ENCODE measurements around the gene ANO4.

The ANO4 gene

DNA sequence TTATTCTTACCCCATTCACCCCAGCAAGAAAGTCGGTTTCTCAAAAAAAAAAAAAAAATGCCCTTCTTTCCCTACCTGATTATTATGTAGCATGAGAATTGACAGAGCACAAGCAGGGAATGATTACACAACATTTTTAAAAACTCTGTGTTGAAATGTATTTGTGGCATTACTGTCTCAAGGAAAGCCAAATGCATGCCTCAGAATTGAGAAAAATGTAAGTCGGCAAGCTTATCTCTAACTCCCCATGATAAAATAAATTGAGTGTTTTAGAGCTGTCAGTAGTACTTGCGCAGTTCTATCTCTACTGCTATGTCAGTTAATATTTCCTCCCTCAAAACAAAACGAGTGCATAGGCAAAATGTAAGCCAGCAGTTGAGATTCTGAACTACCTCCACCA lies 25.7 kb downstream of the ANO4 start:
- DNase-seq: no peak

DNA sequence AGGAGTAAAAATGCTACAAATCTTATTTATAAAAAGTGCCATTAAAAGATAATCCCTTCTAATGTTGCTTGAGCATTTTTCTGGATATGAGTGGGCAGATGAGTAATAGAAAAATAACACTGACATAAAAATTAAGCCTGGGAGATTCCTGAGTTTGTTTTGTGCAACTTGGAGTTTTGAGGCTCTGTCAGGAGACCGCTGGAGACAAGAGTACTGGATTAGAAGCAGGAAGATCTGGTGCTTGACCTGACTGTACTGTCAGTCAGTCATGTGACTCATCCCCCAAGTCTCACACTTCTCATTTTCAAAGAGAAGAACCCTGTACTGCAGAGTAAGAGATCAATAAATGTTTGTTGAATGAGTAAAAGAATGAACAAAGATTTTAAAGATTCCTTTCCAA lies 29.4 kb downstream of the ANO4 start:
- no peak for DNase-seq

- DNase-seq: no peak
Observed at GRCh38 chr12:100824476-100824875, 29.9 kb downstream of the ANO4 start.

DNA sequence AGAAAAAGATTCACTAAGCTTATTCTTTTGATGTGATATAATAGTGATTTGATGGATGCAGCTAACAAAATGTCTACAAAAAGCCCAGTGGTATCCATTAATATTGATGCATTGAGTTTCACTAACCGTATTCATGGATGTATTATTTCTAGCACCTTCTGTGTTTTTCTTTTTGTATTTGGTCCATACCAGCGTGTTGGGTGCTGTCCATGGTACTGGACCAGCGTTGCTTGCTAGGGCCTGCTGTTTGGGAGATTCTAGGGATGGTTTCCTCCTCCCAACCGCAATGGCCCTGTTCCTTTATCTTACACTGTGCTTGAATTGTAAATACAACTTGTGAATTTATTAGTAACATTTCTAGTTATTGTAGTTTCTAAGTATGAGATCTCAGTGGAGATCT lies 31.7 kb downstream of the ANO4 start:
- no peak for DNase-seq

DNA sequence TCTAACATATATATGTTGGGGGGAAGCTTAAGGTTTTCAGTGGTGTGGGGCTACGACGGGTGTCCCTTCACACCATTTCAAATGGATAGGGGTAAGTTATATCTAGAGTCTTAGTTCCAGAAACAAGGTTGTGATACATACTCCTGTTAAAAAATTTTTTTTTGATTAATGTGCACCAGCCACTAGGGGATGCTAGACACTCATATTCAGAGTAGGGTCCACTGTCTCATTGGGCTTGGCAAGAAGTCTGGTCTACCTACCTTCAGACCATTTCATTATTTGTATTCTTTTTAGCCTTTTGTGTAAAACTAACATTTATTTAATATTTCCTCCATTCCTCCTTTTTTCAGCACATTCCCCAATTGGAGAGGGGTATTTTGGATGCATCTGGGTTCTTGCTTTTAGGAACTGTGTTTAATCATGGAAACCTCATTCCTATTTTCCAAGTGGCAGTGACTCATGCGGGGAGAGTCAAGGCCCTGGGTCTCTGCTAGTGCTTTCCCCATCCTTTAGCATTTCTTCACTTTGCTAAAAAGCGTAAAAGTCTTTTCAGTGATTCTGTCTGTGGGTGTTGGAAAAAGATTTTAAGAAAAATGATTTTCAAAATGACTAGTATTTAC lies 33.4 kb downstream of the ANO4 start:
- DNase-seq: no peak

- no peak for DNase-seq
Observed at GRCh38 chr12:100830003-100830795, 35.6 kb downstream of the ANO4 start.

GRCh38 chr12:100833282-100833681 lies 38.7 kb downstream of the ANO4 start:
- no peak for DNase-seq

DNA sequence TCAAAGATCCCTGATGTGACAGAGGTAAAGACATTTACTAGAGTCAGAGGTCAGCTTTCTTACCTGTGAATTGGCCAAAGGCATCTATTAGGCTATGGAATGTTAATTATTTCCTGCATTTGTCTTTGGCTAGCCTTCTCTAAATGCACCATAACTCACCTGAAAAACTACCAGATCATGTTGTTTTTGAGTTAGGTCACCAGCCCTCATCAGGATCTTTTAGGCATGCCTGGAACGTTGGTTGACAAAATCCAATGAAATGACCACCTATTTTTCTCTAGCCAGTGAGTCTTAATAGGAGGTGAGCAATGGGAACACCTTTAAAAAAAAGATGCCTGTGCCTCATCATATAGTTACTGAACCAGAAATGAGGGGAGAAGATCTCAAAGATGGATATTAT lies 46.2 kb downstream of the ANO4 start:
- DNase-seq: no peak

GRCh38 chr12:100842156-100842555 lies 47.6 kb downstream of the ANO4 start:
- DNase-seq: no peak

GRCh38 chr12:100843061-100843460 lies 48.5 kb downstream of the ANO4 start:
- no peak for DNase-seq

- no peak for DNase-seq
Observed at GRCh38 chr12:100845095-100845494, 50.5 kb downstream of the ANO4 start.

GRCh38 chr12:100851637-100852036 lies 57.1 kb downstream of the ANO4 start:
- DNase-seq: no peak

DNA sequence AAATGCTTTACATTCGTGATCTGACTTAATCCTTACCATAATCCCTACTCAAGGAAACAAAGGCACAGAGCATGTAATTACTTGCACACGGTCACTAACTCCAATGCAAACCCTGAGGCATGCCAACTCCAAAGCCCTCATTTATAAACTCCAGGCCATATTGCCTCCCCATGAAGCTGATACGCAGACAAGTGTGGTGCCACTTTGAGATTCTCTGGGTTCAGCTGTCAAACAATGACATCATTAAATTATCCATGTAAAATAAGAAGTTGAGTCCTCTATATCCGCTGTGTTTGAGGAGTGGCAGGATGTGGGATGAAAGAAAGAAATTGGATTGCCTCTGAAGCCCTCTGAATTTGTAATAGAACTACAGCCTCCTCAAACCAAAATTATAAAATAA lies 62.8 kb downstream of the ANO4 start:
- DNase-seq: no peak

GRCh38 chr12:100857971-100858370 lies 63.4 kb downstream of the ANO4 start:
- DNase-seq: no peak

DNA sequence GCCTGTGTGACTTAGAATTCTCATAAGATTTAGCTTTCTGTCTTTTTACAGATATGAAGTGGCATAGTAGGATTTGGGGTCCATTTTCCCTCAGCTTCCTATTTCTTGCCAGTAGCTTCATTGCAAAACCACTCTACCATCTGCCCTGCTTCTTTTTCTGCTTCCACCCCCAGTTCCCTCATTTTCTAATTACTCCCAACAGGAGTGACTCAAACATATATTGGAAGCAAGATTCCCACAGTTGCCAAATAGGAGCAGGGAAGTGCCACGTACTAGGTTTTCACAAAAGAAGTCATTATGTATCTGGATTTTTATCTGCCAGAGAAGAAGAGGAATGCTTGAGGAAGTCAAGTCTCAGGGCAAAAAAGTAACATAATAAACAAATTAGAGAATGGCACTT lies 64.1 kb downstream of the ANO4 start:
- DNase-seq: no peak

DNA sequence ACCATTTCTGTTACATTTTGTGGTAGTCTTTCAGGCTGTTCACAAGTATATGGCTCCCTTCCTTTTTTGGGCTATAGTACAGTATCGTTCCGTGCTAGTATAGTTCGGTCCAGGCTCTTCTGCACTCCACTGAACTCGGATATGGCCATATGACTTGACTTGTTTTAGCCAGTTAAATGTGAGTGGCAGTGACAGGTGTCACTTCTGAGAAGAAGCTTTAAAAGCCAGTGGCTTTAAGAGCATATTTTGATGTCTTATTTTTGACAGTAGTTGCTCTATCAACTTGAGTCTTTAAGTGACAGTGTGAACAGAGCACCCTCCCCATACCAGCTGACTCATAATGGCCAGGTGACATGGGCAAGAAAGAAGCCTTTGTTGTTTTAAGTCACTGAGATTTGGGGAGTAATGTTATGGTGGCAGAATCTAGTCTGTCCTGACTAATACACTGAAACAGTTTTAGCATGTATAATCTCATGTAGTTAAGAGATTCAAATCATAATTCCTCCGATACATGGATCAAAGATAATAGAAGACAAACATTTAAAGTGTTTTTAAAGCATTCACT lies 64.6 kb downstream of the ANO4 start:
- DNase-seq: no peak

DNA sequence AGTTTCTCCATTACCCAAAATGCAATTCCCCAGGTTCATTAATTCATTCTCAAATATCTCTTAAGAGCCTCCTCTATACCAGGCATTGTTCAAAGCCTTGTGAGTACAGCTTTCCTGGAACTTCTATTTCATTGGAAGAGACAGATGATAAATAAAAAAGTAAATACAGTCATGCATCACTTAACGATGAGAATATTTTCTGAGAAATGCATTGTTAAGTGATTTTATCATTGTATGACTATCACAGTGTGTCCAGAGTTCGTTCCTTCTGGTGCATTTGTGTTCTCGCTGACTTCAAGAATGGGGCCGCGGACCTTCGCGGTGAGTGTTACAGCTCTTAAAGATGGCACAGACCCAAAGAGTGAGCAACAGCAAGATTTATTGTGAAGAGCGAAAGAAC lies 66.0 kb downstream of the ANO4 start:
- DNase-seq: no peak

DNA sequence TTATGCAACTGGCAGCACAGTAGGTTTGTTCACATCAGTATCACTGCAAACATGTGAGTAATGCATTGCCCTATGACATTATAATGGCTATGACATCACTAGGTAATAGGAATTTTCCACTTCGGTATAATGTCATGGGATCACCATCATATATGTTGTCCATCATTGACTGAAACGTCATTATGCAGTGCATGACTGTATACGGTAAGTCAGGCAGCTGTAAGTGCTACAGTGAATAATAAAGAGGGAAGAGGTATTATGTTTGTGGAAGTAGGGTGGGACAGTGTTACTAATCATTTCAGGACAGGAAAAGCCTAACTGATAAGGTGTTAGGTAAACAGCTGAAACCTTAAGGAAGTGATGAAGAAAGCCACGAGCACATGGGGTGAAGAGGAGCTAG lies 68.1 kb downstream of the ANO4 start:
- DNase-seq: no peak

DNA sequence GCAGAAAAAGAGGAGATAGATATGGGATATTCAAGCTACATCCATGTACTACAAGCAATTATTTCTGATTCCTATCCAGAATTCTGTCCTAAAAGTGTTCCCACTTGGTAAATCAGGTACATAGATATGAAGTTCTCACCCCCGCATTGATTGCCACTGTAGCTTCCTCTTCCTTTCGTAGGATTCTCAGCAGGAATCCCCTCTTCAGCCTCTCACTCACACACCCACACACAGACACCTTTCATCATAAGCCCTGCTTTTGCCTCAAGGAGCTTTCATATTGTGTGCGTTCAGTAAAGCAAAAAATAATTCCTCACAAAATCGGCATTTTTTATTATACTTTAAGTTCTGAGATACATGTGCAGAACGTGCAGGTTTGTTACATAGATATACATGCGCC lies 69.8 kb downstream of the ANO4 start:
- no peak for DNase-seq

GRCh38 chr12:100867639-100868393 lies 73.2 kb downstream of the ANO4 start:
- no peak for DNase-seq

GRCh38 chr12:100868487-100868886 lies 73.9 kb downstream of the ANO4 start:
- DNase-seq: peak; percentile 43

GRCh38 chr12:100871195-100871734 lies 76.7 kb downstream of the ANO4 start:
- no peak for DNase-seq

- DNase-seq: no peak
Observed at GRCh38 chr12:100875156-100875555, 80.6 kb downstream of the ANO4 start.
